Naive B cell (primary cell): ENCODE data around the gene NCK1. TPM values are rescaled to one million over a fixed set of nuclear protein-coding genes. Genes with fewer than 3 reads are reported as not detected.
"Not testable (repeated sequence)": the region's sequence is repeated elsewhere in the genome, so short reads cannot be mapped to it uniquely, and the experiment has no call there.

Experiments used
- ATAC-seq, 2 donors: fragments of 150-1000 bp; cut with Tn5 transposase; 2 replicates each; pipeline ENCODE4 v1.10.0; 2021; ENCODE audit warnings: low read depth in 2 of 2, mild to moderate bottlenecking in 2 of 2, moderate library complexity in 2 of 2
- DNase-seq: peaks from one replicate; pipeline ENCODE4 v3.0.0; 2022
- H3K27ac Mint-ChIP-seq, 6 donors: one replicate each; pipeline ENCODE4 v1.8.0; 2020 to 2022; ENCODE audit warnings: mild to moderate bottlenecking in 6 of 6, mixed read lengths in 6 of 6, moderate library complexity in 5 of 6, inconsistent platforms in 2 of 6
- H3K27me3 Mint-ChIP-seq, 3 donors: one replicate each; pipeline ENCODE4 v1.8.0; 2021 to 2022; ENCODE audit warnings: mixed read lengths in 3 of 3, mild to moderate bottlenecking in 1 of 3
- H3K36me3 Mint-ChIP-seq, 2 donors: one replicate each; pipeline ENCODE4 v1.8.0; 2020 to 2022; ENCODE audit warnings: mixed read lengths in 2 of 2, inconsistent platforms in 1 of 2, mild to moderate bottlenecking in 1 of 2
- H3K4me1 Mint-ChIP-seq, 3 donors: one replicate each; pipeline ENCODE4 v1.8.0; 2020 to 2022; ENCODE audit warnings: mixed read lengths in 3 of 3, inconsistent platforms in 1 of 3, mild to moderate bottlenecking in 1 of 3, moderate library complexity in 1 of 3
- H3K4me3 Mint-ChIP-seq, 8 donors: one replicate each; pipeline ENCODE4 v1.8.0; 2020 to 2022; ENCODE audit warnings: mild to moderate bottlenecking in 8 of 8, mixed read lengths in 8 of 8, moderate library complexity in 8 of 8, inconsistent platforms in 2 of 8
- H3K9me3 Mint-ChIP-seq, 7 donors: one replicate each; pipeline ENCODE4 v1.8.0; 2020 to 2022; ENCODE audit warnings: mixed read lengths in 7 of 7, mild to moderate bottlenecking in 5 of 7, inconsistent platforms in 2 of 7, moderate library complexity in 1 of 7
- polyA plus RNA-seq, 6 donors: library from polyadenylated mRNA; unstranded; fragments of 300-500 nt; fragmentation: Illumina TruSeq; gene quantifications; one replicate each; pipeline ENCODE4 v1.2.3, GENCODE V29; 2021; ENCODE audit warnings: low read depth in 6 of 6

Gene NCK1
- polyA plus RNA-seq, 6 donors from 2014 or later: 40.2 to 48.7 (median 42.6) TPM

DNA sequence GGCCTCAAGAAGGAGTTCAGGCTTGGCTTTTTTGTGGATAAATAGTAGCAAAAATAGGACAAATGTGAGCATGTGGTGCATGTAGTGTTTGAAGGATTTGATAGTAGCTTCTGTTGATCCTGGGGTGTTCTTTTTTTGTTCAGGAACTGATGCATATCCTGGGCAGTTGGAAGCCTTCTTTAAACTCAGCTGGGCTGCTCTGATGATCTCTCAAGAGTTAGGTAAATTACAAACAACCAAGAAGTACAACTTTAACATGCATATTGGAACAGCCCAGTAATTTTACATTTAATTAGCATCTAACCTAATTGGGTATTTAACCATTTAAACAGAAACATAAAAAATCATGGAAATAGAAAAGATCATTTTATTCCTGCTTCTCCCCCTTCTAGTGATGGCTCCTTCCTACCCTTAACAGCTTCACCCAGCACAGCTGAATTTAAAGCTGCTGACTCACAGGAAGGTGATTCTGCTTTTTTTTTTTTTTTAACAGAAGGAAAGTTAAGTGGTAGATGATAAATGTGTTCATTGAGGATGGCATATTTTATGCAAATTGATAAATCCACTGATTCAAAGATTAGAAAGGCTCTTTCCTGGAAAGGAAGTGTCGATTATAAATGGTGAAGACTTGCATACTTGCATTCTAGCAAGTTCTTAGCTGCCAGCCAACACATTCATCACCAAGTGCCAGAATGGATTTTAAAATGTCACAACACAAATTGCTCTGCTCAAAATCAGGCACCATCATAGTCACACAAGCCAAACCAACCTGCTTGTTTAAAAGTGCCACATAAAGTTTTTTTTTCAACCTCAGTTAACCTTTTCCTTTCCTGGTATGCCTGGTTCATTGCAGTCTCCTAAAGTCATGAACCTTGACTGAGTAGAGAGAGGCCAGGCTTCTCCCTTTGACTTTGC lies 23.1 kb upstream of the NCK1 start:
- DNase-seq (no peak), ATAC-seq (no peak)
- H3K4me3 Mint-ChIP-seq: no peak overlapping the region
- H3K9me3 Mint-ChIP-seq: no peaks in the 10 kb centered on the region
- no peaks in the 10 kb centered on the region for H3K27me3 Mint-ChIP-seq
- no peaks in the 10 kb centered on the region for H3K4me1 Mint-ChIP-seq
- H3K36me3 Mint-ChIP-seq: peaks cover 7 to 16% of the 10 kb centered on the region in 2 donors
- peak overlapping the region in 1 of 6 donors; percentile 10 for H3K27ac Mint-ChIP-seq

GRCh38 chr3:136839556-136839931 lies 22.5 kb upstream of the NCK1 start:
- DNase-seq (no peak), ATAC-seq (no peak)
- peaks cover 7 to 16% of the 10 kb centered on the region in 2 donors for H3K36me3 Mint-ChIP-seq
- H3K27ac Mint-ChIP-seq: peak overlapping the region in 2 of 6 donors; percentile 10 to 49
- no peak overlapping the region for H3K4me3 Mint-ChIP-seq
- no peaks in the 10 kb centered on the region for H3K27me3 Mint-ChIP-seq
- no peaks in the 10 kb centered on the region for H3K9me3 Mint-ChIP-seq
- no peaks in the 10 kb centered on the region for H3K4me1 Mint-ChIP-seq

DNA sequence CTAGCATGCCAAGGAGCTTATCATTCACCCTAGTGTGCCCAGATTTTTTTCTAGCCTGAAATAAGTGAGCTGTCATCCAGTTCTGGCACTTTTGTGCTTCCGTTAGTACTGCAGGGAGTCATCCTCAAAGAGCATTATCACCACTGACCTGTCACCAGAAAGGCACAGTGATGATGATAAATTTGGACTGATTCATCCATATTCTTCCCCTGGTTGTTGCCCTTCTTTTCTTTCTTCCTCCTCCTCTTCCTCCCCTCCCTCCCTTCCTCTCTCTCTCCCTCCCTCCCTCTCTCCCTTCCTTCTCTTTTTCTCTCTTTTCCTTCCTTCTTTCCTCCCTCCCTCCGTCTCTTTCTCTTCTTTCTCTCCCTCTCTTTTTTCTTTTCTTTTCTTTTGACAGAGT lies 21.8 kb upstream of the NCK1 start:
- ATAC-seq (no peak), DNase-seq (no peak)
- no peak overlapping the region for H3K27ac Mint-ChIP-seq
- no peaks in the 10 kb centered on the region for H3K9me3 Mint-ChIP-seq
- H3K4me3 Mint-ChIP-seq: peak overlapping the region in 1 of 8 donors; percentile 77
- peaks cover 7 to 19% of the 10 kb centered on the region in 2 donors for H3K36me3 Mint-ChIP-seq
- H3K4me1 Mint-ChIP-seq: no peaks in the 10 kb centered on the region
- no peaks in the 10 kb centered on the region for H3K27me3 Mint-ChIP-seq

GRCh38 chr3:136842294-136842693 lies 19.7 kb upstream of the NCK1 start:
- no peak overlapping the region for H3K4me3 Mint-ChIP-seq
- no peaks in the 10 kb centered on the region for H3K9me3 Mint-ChIP-seq
- no peaks in the 10 kb centered on the region for H3K4me1 Mint-ChIP-seq
- H3K27ac Mint-ChIP-seq: no peak overlapping the region
- DNase-seq (no peak), ATAC-seq (no peak)
- no peaks in the 10 kb centered on the region for H3K27me3 Mint-ChIP-seq
- H3K36me3 Mint-ChIP-seq: peaks cover 7 to 21% of the 10 kb centered on the region in 2 donors

GRCh38 chr3:136844724-136845123 lies 17.3 kb upstream of the NCK1 start:
- ATAC-seq: no peak
- H3K9me3 Mint-ChIP-seq: no peaks in the 10 kb centered on the region
- no peaks in the 10 kb centered on the region for H3K4me1 Mint-ChIP-seq
- H3K36me3 Mint-ChIP-seq: peaks cover 7 to 16% of the 10 kb centered on the region in 2 donors
- H3K27ac Mint-ChIP-seq: no peak overlapping the region
- H3K27me3 Mint-ChIP-seq: no peaks in the 10 kb centered on the region
- no peak overlapping the region for H3K4me3 Mint-ChIP-seq
- DNase-seq: no peak

- Mint-ChIP-seq H3K36me3 (peaks cover 7 to 10% of the 10 kb centered on the region in 2 donors), H3K4me3 (no peak overlapping the region), H3K27ac (peak overlapping the region in 2 of 6 donors; percentile 20 to 70), H3K4me1 (peaks cover 0 to 11% (median 8%) of the 10 kb centered on the region in 3 donors), H3K9me3 (peaks cover 0 to 8% (median 3%) of the 10 kb centered on the region in 7 donors), H3K27me3 (no peaks in the 10 kb centered on the region)
- DNase-seq: no peak
- ATAC-seq: no peak
Measured at GRCh38 chr3:136852180-136852579, 9.8 kb upstream of the NCK1 start.

- Mint-ChIP-seq H3K27me3 (no peaks in the 10 kb centered on the region), H3K4me3 (no peak overlapping the region), H3K4me1 (peaks cover 16 to 26% (median 16%) of the 10 kb centered on the region in 3 donors), H3K36me3 (peaks cover 6 to 11% of the 10 kb centered on the region in 2 donors), H3K27ac (no peak overlapping the region), H3K9me3 (peaks cover 0 to 11% (median 4%) of the 10 kb centered on the region in 7 donors)
- no peak for DNase-seq
- no peak for ATAC-seq
Measured at GRCh38 chr3:136856665-136857064, 5.3 kb upstream of the NCK1 start.

DNA sequence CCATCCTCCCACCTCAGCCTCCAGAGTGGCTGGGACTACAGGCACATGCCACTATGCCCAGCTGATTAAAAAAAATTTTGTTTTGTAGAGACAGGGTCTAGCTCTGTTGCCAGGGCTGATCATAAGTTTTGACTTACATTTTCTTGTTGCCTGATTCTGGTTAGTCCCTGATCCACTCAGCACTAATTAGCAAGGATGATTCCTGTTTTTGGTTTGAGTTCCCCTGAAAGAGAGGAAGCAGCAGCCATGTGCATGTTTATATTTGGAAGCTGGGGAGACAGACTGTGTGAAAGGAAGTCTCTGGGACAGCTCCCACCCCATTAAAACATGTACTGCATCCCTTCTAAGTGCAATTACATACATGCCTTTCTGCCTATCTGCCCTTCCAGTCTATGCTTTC lies 3.6 kb upstream of the NCK1 start:
- ATAC-seq (no peak), DNase-seq (no peak)
- Mint-ChIP-seq H3K4me1 (peaks cover 16 to 30% (median 26%) of the 10 kb centered on the region in 3 donors), H3K4me3 (peak overlapping the region in 1 of 8 donors; percentile 15), H3K9me3 (peaks cover 0 to 11% (median 4%) of the 10 kb centered on the region in 7 donors), H3K36me3 (peaks cover 6 to 11% of the 10 kb centered on the region in 2 donors), H3K27ac (no peak overlapping the region), H3K27me3 (no peaks in the 10 kb centered on the region)

- H3K4me3 Mint-ChIP-seq: peak overlapping the region; percentile 95 to 99 (median 97)
Measured at GRCh38 chr3:136860541-136860940, 1.5 kb upstream of the NCK1 start.

DNA sequence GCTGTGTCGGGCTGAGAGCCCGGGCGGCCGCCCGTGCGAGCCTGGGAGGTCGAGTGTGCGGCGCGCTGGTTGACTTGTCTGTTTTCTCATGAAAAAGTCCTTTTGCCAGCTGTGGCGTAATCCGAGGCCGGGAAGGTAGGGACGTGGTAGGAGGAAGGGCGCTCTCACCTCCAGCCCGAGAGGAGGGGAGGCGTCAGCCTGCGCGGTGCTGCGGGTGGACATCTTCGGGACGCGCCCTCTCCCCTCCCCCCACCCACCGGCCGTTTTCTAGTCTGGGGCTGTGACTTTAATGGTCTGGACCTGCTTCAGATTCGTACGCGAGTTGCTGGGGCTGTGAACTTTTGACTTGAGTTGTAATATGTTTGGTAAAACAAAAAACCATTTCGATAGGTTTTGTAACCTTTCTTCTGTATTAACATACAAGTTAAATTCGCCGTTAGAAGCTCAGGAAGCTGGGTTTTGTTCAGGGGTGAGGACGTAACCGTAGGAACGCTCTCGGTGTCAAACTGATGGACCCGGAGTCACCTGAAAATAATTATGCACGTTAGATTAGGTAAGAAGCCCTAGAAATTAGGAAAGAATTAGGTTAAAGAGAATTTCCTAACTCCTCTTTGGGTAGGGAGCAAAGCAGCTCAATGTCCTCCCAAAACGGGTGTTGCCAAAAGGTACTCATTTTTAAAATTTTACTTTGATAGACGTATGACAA lies 762 bp downstream of the NCK1 start:
- Mint-ChIP-seq H3K4me3 (peak overlapping the region; percentile 95 to 99 (median 97)), H3K27ac (peak overlapping the region; percentile 87 to 98 (median 95)), H3K36me3 (peaks cover 0 to 9% of the 10 kb centered on the region in 2 donors), H3K9me3 (no peaks in the 10 kb centered on the region), H3K4me1 (peaks cover 20 to 56% (median 43%) of the 10 kb centered on the region in 3 donors), H3K27me3 (no peaks in the 10 kb centered on the region)
- ATAC-seq: peak; percentile 1
- DNase-seq: no peak

More at GRCh38 chr3:136860541-136860940, 1.5 kb upstream of the NCK1 start:
- Mint-ChIP-seq H3K27me3 (no peaks in the 10 kb centered on the region), H3K9me3 (peaks cover 0 to 11% (median 4%) of the 10 kb centered on the region in 7 donors), H3K27ac (peak overlapping the region in 3 of 6 donors; percentile 24 to 88 (median 87)), H3K4me1 (peaks cover 16 to 35% (median 34%) of the 10 kb centered on the region in 3 donors), H3K36me3 (peaks cover 6 to 11% of the 10 kb centered on the region in 2 donors)
- ATAC-seq (no peak), DNase-seq (no peak)

DNA sequence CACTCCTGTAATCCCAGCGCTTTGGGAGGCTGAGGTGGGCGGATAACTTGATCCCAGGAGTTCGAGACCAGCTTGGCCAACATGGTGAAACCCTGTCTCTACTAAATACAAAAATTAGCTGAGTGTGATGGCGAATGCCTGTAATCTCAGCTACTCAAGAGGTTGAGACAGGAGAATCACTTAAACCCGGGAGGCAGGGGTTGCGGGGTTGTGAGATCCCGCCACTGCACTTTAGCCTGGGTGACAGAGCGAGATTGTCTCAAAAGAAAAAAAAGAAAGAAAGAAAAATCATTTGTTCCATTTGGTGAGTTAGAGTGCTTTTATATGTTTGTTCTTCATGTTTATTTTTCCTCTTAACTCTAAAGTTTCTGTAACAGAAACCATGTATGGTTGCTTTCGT lies 7.3 kb downstream of the NCK1 start:
- Mint-ChIP-seq H3K27ac (no peak overlapping the region), H3K4me3 (no peak overlapping the region), H3K36me3 (peaks cover 11 to 31% of the 10 kb centered on the region in 2 donors), H3K9me3 (peaks cover 0 to 9% (median 7%) of the 10 kb centered on the region in 7 donors), H3K27me3 (no peaks in the 10 kb centered on the region), H3K4me1 (peaks cover 38 to 72% (median 60%) of the 10 kb centered on the region in 3 donors)
- DNase-seq (no peak), ATAC-seq (no peak)

- DNase-seq, ATAC-seq, H3K27me3 Mint-ChIP-seq, H3K27ac Mint-ChIP-seq, H3K9me3 Mint-ChIP-seq: not testable (repeated sequence)
- H3K4me1 Mint-ChIP-seq: peaks cover 37 to 63% (median 51%) of the 10 kb centered on the region in 3 donors
- peak overlapping the region in 1 of 8 donors; percentile 7 for H3K4me3 Mint-ChIP-seq
- H3K36me3 Mint-ChIP-seq: peaks cover 11 to 31% of the 10 kb centered on the region in 2 donors
Measured at GRCh38 chr3:136872258-136872657, 10.2 kb downstream of the NCK1 start.

- H3K4me3 Mint-ChIP-seq, H3K27me3 Mint-ChIP-seq, H3K27ac Mint-ChIP-seq, H3K36me3 Mint-ChIP-seq, H3K9me3 Mint-ChIP-seq, ATAC-seq, DNase-seq: not testable (repeated sequence)
- peaks cover 38 to 66% (median 56%) of the 10 kb centered on the region in 3 donors for H3K4me1 Mint-ChIP-seq
Measured at GRCh38 chr3:136879510-136879909, 17.5 kb downstream of the NCK1 start.
